LNCAP (cell line): ENCODE results near the gene AP2B1.

Experiments
- CTCF ChIP-seq: fragments of 450-650 bp; IDR thresholded peaks from 2 replicates; pipeline ENCODE4 v1.5.1; 2017; ENCODE audit warnings: mild to moderate bottlenecking

The AP2B1 gene

DNA sequence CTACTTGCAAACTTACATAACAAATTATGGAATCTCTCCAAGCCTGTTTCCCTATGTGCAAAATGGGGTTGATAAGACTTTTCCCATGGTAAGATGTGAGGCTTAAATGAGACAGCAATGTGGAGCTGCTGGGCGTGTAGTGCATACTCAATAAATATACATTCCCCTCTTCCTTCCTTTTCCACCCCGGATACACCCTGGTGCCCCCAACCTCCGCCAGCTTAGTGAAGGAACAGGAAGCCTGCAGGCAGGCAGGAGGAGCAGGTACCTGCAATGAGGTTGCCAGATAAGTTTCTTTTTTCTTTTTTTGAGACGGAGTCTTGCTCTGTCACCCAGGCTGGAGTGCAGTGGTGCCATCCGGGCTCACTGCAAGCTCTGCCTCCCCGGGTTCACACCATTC is 188.5 kb downstream of the AP2B1 start:
- TF ChIP-seq CTCF, result no peak
